WTC11 (cell line): ENCODE data around the gene FNIP2. TPM values are rescaled to one million over a fixed set of nuclear protein-coding genes. Genes with fewer than 3 reads are reported as not detected.
"Not testable (repeated sequence)": the region's sequence is repeated elsewhere in the genome, so short reads cannot be mapped to it uniquely, and the experiment has no call there.

Experiments
- ATAC-seq: fragments of 200-7000 bp; cut with Tn5 transposase; 2 replicates; pipeline ENCODE4 v1.10.0; 2021; ENCODE audit warnings: mild to moderate bottlenecking, moderate library complexity
- CTCF ChIA-PET: fragments of 300-600 bp; sonication (Branson Sonifier 250); formaldehyde crosslinking; loops from one replicate; lab custom pipeline; 2021; ENCODE audit warnings: antibody characterized with exemption; lab: Charles Lee
- POLR2A ChIA-PET: fragments of 350-600 bp; sonication (Branson Sonifier 250); formaldehyde crosslinking; loops from one replicate; lab custom pipeline; 2021; ENCODE audit warnings: antibody characterized with exemption; lab: Charles Lee
- DNase-seq: peaks from one replicate; pipeline ENCODE4 v3.0.0; 2021; ENCODE audit warnings: low spot score
- H3K27ac Mint-ChIP-seq: 2 replicates; pipeline ENCODE4 v1.8.0; 2021; ENCODE audit warnings: mixed read lengths
- H3K27me3 Mint-ChIP-seq: 2 replicates; pipeline ENCODE4 v1.8.0; 2021; ENCODE audit warnings: low read depth, mild to moderate bottlenecking, moderate library complexity, mixed read lengths
- H3K36me3 Mint-ChIP-seq: 2 replicates; pipeline ENCODE4 v1.8.0; 2021; ENCODE audit warnings: mixed read lengths
- H3K4me1 Mint-ChIP-seq: 2 replicates; pipeline ENCODE4 v1.8.0; 2022; ENCODE audit warnings: mixed read lengths
- H3K4me3 Mint-ChIP-seq: 2 replicates; pipeline ENCODE4 v1.8.0; 2021; ENCODE audit warnings: mild to moderate bottlenecking, moderate library complexity, mixed read lengths
- H3K9me3 Mint-ChIP-seq: 2 replicates; pipeline ENCODE4 v1.8.0; 2021; ENCODE audit warnings: mixed read lengths
- AR ChIP-seq: fragments of 250-450 bp; sonication (Bioruptor Pico); IDR thresholded peaks from 2 replicates; pipeline ENCODE4 v1.9.0; 2021; ENCODE audit warnings: mild to moderate bottlenecking
- CBFB ChIP-seq: sonication (generic); formaldehyde crosslinking; IDR thresholded peaks from 2 replicates; pipeline ENCODE4 v1.8.1; 2022; ENCODE audit warnings: mild to moderate bottlenecking, low read depth, missing genetic modification reagents
- CTCF ChIP-seq: fragments of 200-600 bp; IDR thresholded peaks from 2 replicates; pipeline ENCODE4 v1.8.0; 2022; ENCODE audit warnings: antibody characterized with exemption
- FOXJ3 ChIP-seq: sonication (generic); formaldehyde crosslinking; IDR thresholded peaks from 2 replicates; pipeline ENCODE4 v1.9.0; 2021; ENCODE audit warnings: missing genetic modification reagents, mild to moderate bottlenecking, borderline replicate concordance
- HMGA2 ChIP-seq: fragments of 250-450 bp; sonication (Bioruptor Pico); IDR thresholded peaks from 2 replicates; pipeline ENCODE4 v1.4.0; 2021; ENCODE audit warnings: mild to moderate bottlenecking, moderate library complexity
- JUN ChIP-seq: sonication (generic); formaldehyde crosslinking; IDR thresholded peaks from 2 replicates; pipeline ENCODE4 v1.8.0; 2023; ENCODE audit warnings: mild to moderate bottlenecking, missing genetic modification reagents
- NFE2L1 ChIP-seq: sonication (generic); formaldehyde crosslinking; IDR thresholded peaks from 2 replicates; pipeline ENCODE4 v1.8.1; 2023; ENCODE audit warnings: missing genetic modification reagents
- NR1H2 ChIP-seq: sonication (generic); formaldehyde crosslinking; IDR thresholded peaks from 2 replicates; pipeline ENCODE4 v1.9.0; 2021; ENCODE audit warnings: mild to moderate bottlenecking, moderate library complexity, missing genetic modification reagents
- PREB ChIP-seq: sonication (generic); formaldehyde crosslinking; IDR thresholded peaks from 2 replicates; pipeline ENCODE4 v1.8.1; 2022; ENCODE audit warnings: mild to moderate bottlenecking, missing genetic modification reagents, moderate library complexity, borderline replicate concordance
- PRRX2 ChIP-seq: fragments of 250-450 bp; sonication (Bioruptor Pico); IDR thresholded peaks from 2 replicates; pipeline ENCODE4 v1.8.0; 2021; ENCODE audit warnings: mild to moderate bottlenecking
- ZNF121 ChIP-seq: sonication (generic); formaldehyde crosslinking; IDR thresholded peaks from 2 replicates; pipeline ENCODE4 v1.8.0; 2023; ENCODE audit warnings: missing genetic modification reagents
- ZNF425 ChIP-seq: fragments of 250-450 bp; sonication (Bioruptor Pico); conservative IDR thresholded peaks from 2 replicates; pipeline ENCODE4 v1.9.0; 2021; ENCODE audit warnings: mild to moderate bottlenecking
- total RNA-seq: library from RNA; stranded (reverse); gene quantifications from 3 replicates; pipeline ENCODE4 v1.2.3, GENCODE V29; 2021
- TF ChIP-seq, protein P1 (sequence below): sonication (generic); formaldehyde crosslinking; IDR thresholded peaks from 2 replicates; pipeline ENCODE4 v1.8.1; 2022; ENCODE audit warnings: mild to moderate bottlenecking, moderate library complexity, missing genetic modification reagents
- TF ChIP-seq, protein P2 (sequence below): fragments of 250-450 bp; sonication (Bioruptor Pico); IDR thresholded peaks from 2 replicates; pipeline ENCODE4 v2.1.2; 2022; ENCODE audit warnings: mild to moderate bottlenecking, moderate library complexity
- TF ChIP-seq, protein P3 (sequence below): sonication (generic); formaldehyde crosslinking; IDR thresholded peaks from 2 replicates; pipeline ENCODE4 v1.8.1; 2023; ENCODE audit warnings: mild to moderate bottlenecking, missing genetic modification reagents, moderate library complexity
- TF ChIP-seq, protein P4 (sequence below): sonication (generic); formaldehyde crosslinking; IDR thresholded peaks from 2 replicates; pipeline ENCODE4 v1.8.0; 2022; ENCODE audit warnings: mild to moderate bottlenecking, missing genetic modification reagents
- TF ChIP-seq, protein P5 (sequence below): sonication (generic); formaldehyde crosslinking; conservative IDR thresholded peaks from 2 replicates; pipeline ENCODE4 v1.8.1; 2022; ENCODE audit warnings: mild to moderate bottlenecking, missing genetic modification reagents

The FNIP2 gene
- total RNA-seq, 1 experiment from 2014 or later = 8.6 TPM

DNA sequence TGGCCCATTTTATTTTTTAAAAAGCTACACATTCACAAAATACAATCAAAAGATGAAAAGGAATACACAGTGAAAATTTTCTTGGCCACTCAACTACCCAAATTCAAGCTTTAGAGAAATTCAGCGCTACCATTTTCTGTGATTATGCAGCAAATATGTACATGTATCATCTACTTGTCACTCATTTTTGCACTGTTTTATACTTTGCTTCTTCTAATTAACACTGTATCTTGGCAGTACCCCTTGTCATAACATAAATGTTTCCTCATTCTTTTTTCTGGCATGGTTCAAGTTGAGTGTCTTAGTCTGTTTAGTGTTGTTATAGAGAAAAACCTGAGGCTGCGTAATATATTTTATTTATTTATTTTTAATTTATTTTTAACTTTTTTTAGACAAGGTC, 30.0 kb upstream of the FNIP2 start (continued):
- TF ChIP-seq ZNF425 (CRISPR knock-in tag) (no peak), NR1H2 (CRISPR knock-in tag) (no peak), NFE2L1 (CRISPR knock-in tag) (no peak)
- TF ChIP-seq, protein P1, sequence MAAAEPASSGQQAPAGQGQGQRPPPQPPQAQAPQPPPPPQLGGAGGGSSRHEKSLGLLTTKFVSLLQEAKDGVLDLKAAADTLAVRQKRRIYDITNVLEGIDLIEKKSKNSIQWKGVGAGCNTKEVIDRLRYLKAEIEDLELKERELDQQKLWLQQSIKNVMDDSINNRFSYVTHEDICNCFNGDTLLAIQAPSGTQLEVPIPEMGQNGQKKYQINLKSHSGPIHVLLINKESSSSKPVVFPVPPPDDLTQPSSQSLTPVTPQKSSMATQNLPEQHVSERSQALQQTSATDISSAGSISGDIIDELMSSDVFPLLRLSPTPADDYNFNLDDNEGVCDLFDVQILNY (CRISPR knock-in tag) = no peak

DNA sequence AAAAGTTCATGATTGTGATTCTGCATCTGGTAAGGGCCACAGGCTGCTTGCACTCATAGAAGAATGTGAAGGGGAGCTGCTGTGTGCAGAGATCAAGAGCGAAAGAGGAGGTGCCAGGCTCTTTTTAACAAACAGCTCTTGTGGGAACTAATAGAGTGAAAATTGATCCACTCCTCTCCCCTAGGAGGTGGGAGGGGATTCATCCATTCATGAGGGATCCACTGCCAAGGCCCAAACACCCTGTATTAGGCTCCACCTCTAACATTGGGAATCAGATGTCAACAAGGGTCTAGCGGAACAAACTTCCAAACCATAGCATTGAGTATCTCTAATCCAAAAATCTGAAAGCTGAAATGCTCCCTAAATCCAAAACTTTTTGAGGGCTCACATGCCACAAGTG, 29.2 kb upstream of the FNIP2 start:
- ChIA-PET CTCF (interaction anchor here (1.4 kb wide), 1 partner anchor 14 kb away, joined by 3 read pairs; no protein-coding TSS in a partner anchor), POLR2A (no interaction called here)
- ATAC-seq = peak; percentile 84
- no peak overlapping the region for H3K4me3 Mint-ChIP-seq
- H3K27ac Mint-ChIP-seq = no peak overlapping the region
- H3K36me3 Mint-ChIP-seq = no peaks in the 10 kb centered on the region
- H3K27me3 Mint-ChIP-seq = no peaks in the 10 kb centered on the region
- TF ChIP-seq, protein P2, sequence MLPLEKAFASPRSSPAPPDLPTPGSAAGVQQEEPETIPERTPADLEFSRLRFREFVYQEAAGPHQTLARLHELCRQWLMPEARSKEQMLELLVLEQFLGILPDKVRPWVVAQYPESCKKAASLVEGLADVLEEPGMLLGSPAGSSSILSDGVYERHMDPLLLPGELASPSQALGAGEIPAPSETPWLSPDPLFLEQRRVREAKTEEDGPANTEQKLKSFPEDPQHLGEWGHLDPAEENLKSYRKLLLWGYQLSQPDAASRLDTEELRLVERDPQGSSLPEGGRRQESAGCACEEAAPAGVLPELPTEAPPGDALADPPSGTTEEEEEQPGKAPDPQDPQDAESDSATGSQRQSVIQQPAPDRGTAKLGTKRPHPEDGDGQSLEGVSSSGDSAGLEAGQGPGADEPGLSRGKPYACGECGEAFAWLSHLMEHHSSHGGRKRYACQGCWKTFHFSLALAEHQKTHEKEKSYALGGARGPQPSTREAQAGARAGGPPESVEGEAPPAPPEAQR = no peak
- TF ChIP-seq JUN (CRISPR knock-in tag) (no peak), HMGA2 (CRISPR knock-in tag) (no peak), FOXJ3 (CRISPR knock-in tag) (no peak), CTCF (no peak), CBFB (CRISPR knock-in tag) (no peak)
- TF ChIP-seq, protein P3, sequence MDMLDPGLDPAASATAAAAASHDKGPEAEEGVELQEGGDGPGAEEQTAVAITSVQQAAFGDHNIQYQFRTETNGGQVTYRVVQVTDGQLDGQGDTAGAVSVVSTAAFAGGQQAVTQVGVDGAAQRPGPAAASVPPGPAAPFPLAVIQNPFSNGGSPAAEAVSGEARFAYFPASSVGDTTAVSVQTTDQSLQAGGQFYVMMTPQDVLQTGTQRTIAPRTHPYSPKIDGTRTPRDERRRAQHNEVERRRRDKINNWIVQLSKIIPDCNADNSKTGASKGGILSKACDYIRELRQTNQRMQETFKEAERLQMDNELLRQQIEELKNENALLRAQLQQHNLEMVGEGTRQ (CRISPR knock-in tag) = no peak
- TF ChIP-seq, protein P4, sequence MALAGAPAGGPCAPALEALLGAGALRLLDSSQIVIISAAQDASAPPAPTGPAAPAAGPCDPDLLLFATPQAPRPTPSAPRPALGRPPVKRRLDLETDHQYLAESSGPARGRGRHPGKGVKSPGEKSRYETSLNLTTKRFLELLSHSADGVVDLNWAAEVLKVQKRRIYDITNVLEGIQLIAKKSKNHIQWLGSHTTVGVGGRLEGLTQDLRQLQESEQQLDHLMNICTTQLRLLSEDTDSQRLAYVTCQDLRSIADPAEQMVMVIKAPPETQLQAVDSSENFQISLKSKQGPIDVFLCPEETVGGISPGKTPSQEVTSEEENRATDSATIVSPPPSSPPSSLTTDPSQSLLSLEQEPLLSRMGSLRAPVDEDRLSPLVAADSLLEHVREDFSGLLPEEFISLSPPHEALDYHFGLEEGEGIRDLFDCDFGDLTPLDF (CRISPR knock-in tag) = no peak
- no peaks in the 10 kb centered on the region for H3K9me3 Mint-ChIP-seq
- DNase-seq = no peak
- 0 out of 2 replicates have a peak, but pooled peaks cover 4% of the 10 kb centered on the region for H3K4me1 Mint-ChIP-seq

- CTCF ChIA-PET = no interaction called here
- POLR2A ChIA-PET = interaction anchor here (0.6 kb wide), 1 partner anchor 403 kb away, joined by 8 read pairs; no protein-coding TSS in a partner anchor
- ATAC-seq (no peak), DNase-seq (no peak)
- H3K27ac Mint-ChIP-seq = no peak overlapping the region
- TF ChIP-seq PRRX2 (CRISPR knock-in tag) = no peak
- TF ChIP-seq, protein P5, sequence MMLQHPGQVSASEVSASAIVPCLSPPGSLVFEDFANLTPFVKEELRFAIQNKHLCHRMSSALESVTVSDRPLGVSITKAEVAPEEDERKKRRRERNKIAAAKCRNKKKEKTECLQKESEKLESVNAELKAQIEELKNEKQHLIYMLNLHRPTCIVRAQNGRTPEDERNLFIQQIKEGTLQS = no peak
- TF ChIP-seq AR = no peak
- TF ChIP-seq ZNF121 (CRISPR knock-in tag) = no peak
- TF ChIP-seq PREB (CRISPR knock-in tag) = no peak
- no peaks in the 10 kb centered on the region for H3K27me3 Mint-ChIP-seq
- peaks cover 4% of the 10 kb centered on the region; the same call in 1 of the 2 replicates for H3K36me3 Mint-ChIP-seq
- peaks cover 6% of the 10 kb centered on the region; the same call in 1 of the 2 replicates for H3K9me3 Mint-ChIP-seq
- no peak overlapping the region for H3K4me3 Mint-ChIP-seq
- 0 out of 2 replicates have a peak, but pooled peaks cover 4% of the 10 kb centered on the region for H3K4me1 Mint-ChIP-seq
These were observed 27.4 kb upstream of the FNIP2 start for GRCh38 chr4:158741326-158742021.

DNA sequence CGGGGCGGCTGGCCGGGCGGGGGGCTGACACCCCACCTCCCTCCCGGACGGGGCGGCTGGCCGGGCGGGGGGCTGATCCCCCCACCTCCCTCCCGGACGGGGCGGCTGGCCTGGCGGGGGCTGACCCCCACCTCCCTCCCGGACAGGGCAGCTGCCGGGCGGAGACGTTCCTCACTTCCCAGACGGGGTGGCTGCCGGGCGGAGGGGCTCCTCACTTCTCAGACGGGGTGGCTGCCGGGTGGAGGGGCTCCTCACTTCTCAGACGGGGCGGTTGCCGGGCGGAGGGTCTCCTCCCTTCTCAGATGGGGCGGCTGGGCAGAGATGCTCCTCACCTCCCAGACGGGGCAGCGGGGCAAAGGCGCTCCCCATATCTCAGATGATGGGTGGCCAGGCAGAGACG, 22.3 kb upstream of the FNIP2 start:
- H3K27me3 Mint-ChIP-seq, POLR2A ChIA-PET, H3K4me3 Mint-ChIP-seq: not testable (repeated sequence)

More for the DNA sequence above, 22.3 kb upstream of the FNIP2 start:
- peaks cover 18% of the 10 kb centered on the region for H3K9me3 Mint-ChIP-seq
- H3K27ac Mint-ChIP-seq, ATAC-seq, H3K36me3 Mint-ChIP-seq, CTCF ChIA-PET, DNase-seq, H3K4me1 Mint-ChIP-seq: not testable (repeated sequence)
